ENCODE data around the gene FRMD6.

The FRMD6 gene

GRCh38 chr14:51653079-51653774 is 1.5 kb downstream of the FRMD6 start:
- H3K4me3 ChIP-seq (ENCODE audit: low read length) = peak overlapping the region; percentile 98
- H3K36me3 ChIP-seq (ENCODE audit: insufficient read depth, low read length) = peaks cover 43% of the 10 kb centered on the region
- H3K4me2 ChIP-seq (ENCODE audit: low read length) = peak overlapping the region; percentile 88
- peak overlapping the region; percentile 99 for H3K9ac ChIP-seq (ENCODE audit: low read depth, low read length)
- peaks cover 46% of the 10 kb centered on the region for H3K4me1 ChIP-seq (ENCODE audit: control insufficient read depth, insufficient read depth, low read length)
- no peaks in the 10 kb centered on the region for H3K9me3 ChIP-seq (replicated peaks; ENCODE audit: low read length)
- no peaks in the 10 kb centered on the region for H3K27me3 ChIP-seq (ENCODE audit: control insufficient read depth, insufficient read depth, low read length)

DNA sequence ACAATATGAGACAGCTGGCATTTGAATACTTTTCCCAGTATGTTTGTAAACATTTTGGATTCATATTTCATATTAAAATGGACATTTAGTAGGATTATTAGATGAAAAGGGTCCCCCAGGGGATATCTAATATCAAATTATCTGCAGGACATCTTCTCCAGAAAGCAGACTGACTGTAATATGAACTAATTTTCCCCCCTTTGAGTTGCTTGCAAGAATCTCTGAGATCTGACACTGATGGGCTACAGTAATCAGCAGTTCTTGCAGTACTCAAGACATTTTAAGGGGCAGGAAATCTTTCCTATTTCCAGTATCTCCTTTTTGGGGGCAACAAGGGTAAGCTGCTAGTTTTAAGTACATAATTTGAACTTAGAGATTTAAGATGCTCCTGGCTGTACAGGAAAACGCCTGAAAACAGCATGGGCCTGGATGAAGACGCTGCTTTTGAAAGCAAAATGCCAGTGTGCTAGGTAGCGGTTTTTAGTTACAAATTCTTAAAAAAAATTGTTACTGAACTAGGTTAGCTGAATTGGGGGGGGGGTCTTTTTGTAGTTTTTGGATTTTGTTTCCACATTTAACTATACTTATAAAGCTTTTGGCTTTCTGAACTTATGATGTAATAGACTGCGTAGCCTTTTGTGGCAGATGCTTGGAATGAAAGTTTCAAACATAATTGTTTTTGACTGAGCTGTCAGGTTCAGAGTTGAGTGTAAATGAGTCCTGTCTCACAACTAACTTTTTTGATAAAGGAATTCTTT is 2.2 kb downstream of the FRMD6 start:
- Histone ChIP-seq H3K4me1 (ENCODE audit: control insufficient read depth, insufficient read depth, low read length) (peaks cover 45% of the 10 kb centered on the region), H3K9me3 (replicated peaks; ENCODE audit: low read length) (no peaks in the 10 kb centered on the region), H3K27me3 (ENCODE audit: control insufficient read depth, insufficient read depth, low read length) (no peaks in the 10 kb centered on the region), H3K36me3 (ENCODE audit: insufficient read depth, low read length) (peaks cover 49% of the 10 kb centered on the region), H3K4me2 (ENCODE audit: low read length) (peak overlapping the region; percentile 88), H3K4me3 (ENCODE audit: low read length) (peak overlapping the region; percentile 98), H3K9ac (ENCODE audit: low read depth, low read length) (peak overlapping the region; percentile 99)

DNA sequence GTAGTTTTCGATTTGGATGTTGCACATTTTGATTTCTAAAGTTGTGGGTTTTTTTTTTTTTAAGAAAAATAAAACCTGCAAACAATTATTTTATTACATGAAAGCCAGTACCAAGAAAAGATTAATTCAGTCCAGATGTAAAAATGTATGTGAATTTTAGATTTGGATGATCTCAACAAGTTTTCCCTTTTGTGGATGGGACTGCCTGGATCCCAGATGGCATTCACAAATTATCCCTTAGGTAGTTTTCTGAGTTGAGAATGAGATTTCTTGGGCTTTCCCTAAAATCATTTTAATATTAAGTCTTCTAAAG is 2.8 kb downstream of the FRMD6 start:
- Histone ChIP-seq H3K27me3 (ENCODE audit: control insufficient read depth, insufficient read depth, low read length) (no peaks in the 10 kb centered on the region), H3K4me2 (ENCODE audit: low read length) (peak overlapping the region; percentile 88), H3K4me1 (ENCODE audit: control insufficient read depth, insufficient read depth, low read length) (peaks cover 42% of the 10 kb centered on the region), H3K4me3 (ENCODE audit: low read length) (peak overlapping the region; percentile 98), H3K9me3 (replicated peaks; ENCODE audit: low read length) (no peaks in the 10 kb centered on the region), H3K9ac (ENCODE audit: low read depth, low read length) (peak overlapping the region; percentile 99), H3K36me3 (ENCODE audit: insufficient read depth, low read length) (peaks cover 55% of the 10 kb centered on the region)

- Histone ChIP-seq H3K4me1 (ENCODE audit: control insufficient read depth, insufficient read depth, low read length) (peaks cover 56% of the 10 kb centered on the region), H3K4me2 (ENCODE audit: low read length) (peak overlapping the region; percentile 88), H3K9ac (ENCODE audit: low read depth, low read length) (peak overlapping the region; percentile 16), H3K4me3 (ENCODE audit: low read length) (peak overlapping the region; percentile 20), H3K27me3 (ENCODE audit: control insufficient read depth, insufficient read depth, low read length) (no peaks in the 10 kb centered on the region), H3K36me3 (ENCODE audit: insufficient read depth, low read length) (peaks cover 65% of the 10 kb centered on the region), H3K9me3 (replicated peaks; ENCODE audit: low read length) (no peaks in the 10 kb centered on the region)
Measured at GRCh38 chr14:51657762-51658161, 6.1 kb downstream of the FRMD6 start.

DNA sequence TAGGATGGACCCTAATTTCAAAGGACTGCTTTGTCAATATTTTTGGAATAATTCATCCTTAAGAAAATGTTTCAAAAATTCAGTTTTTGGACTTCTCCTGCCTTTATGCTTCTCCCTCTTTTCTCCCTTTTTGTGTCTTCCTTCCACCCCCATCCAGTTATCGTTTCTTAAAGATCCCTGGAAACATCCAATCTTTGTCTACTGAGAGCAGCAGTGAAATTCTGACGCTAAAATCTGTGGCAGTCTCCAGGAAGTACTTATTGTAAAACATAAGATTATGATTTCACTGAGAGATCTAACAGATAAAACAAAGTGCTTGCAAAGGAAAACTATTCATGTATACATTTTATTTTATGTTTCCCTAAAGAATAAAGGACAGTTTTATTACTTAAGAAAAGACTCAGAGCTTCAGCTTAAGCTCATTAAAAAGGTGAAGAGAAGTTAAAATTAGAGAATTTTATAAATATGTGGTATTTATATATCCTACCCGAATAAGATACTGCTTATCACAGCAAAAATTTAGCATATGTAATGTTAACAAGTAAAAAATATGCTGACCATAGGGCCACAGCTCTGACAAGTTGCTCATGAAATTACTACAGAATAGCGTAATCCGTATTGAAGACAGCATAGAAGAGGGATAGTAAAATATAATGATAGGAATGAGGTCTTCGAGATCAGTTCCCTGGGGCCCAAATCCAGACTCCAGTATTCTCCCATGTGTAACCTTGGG is 6.9 kb downstream of the FRMD6 start:
- peaks cover 69% of the 10 kb centered on the region for H3K36me3 ChIP-seq (ENCODE audit: insufficient read depth, low read length)
- H3K9ac ChIP-seq (ENCODE audit: low read depth, low read length) = peak overlapping the region; percentile 16
- peak overlapping the region; percentile 88 for H3K4me2 ChIP-seq (ENCODE audit: low read length)
- peaks cover 56% of the 10 kb centered on the region for H3K4me1 ChIP-seq (ENCODE audit: control insufficient read depth, insufficient read depth, low read length)
- no peaks in the 10 kb centered on the region for H3K27me3 ChIP-seq (ENCODE audit: control insufficient read depth, insufficient read depth, low read length)
- no peaks in the 10 kb centered on the region for H3K9me3 ChIP-seq (replicated peaks; ENCODE audit: low read length)
- peak overlapping the region; percentile 20 for H3K4me3 ChIP-seq (ENCODE audit: low read length)

DNA sequence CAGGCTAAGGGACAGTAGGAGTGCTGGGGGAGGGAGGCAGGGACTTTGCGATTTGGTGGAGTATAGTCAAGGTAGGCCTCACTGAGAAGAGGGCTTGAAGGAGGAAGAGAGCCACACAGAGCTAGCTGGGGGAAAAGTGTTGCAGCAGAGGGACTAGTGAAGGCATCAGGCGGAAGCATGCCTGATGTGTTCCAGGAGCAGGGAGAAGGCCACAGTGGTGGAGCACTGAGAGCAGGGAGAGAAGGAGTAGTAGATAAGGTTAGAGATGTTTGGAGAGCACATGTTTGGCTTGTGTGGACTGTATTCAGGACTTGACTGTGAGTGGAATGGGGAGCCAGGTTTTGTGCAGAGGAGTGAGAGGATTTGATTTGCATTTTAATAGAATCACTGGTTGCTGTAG is 9.0 kb downstream of the FRMD6 start:
- no peak overlapping the region for H3K4me3 ChIP-seq (ENCODE audit: low read length)
- peaks cover 69% of the 10 kb centered on the region for H3K36me3 ChIP-seq (ENCODE audit: insufficient read depth, low read length)
- H3K9me3 ChIP-seq (replicated peaks; ENCODE audit: low read length) = no peaks in the 10 kb centered on the region
- H3K27me3 ChIP-seq (ENCODE audit: control insufficient read depth, insufficient read depth, low read length) = no peaks in the 10 kb centered on the region
- peaks cover 50% of the 10 kb centered on the region for H3K4me1 ChIP-seq (ENCODE audit: control insufficient read depth, insufficient read depth, low read length)
- H3K9ac ChIP-seq (ENCODE audit: low read depth, low read length) = no peak overlapping the region
- H3K4me2 ChIP-seq (ENCODE audit: low read length) = no peak overlapping the region

- H3K9me3 ChIP-seq (replicated peaks; ENCODE audit: low read length) = no peaks in the 10 kb centered on the region
- H3K36me3 ChIP-seq (ENCODE audit: insufficient read depth, low read length) = peaks cover 71% of the 10 kb centered on the region
Measured at GRCh38 chr14:51661504-51661903, 9.8 kb downstream of the FRMD6 start.

GRCh38 chr14:51663783-51664326 is 12.1 kb downstream of the FRMD6 start:
- Histone ChIP-seq H3K4me1 (ENCODE audit: control insufficient read depth, insufficient read depth, low read length) (peaks cover 47% of the 10 kb centered on the region), H3K4me3 (ENCODE audit: low read length) (no peak overlapping the region), H3K9ac (ENCODE audit: low read depth, low read length) (no peak overlapping the region), H3K9me3 (replicated peaks; ENCODE audit: low read length) (no peaks in the 10 kb centered on the region), H3K36me3 (ENCODE audit: insufficient read depth, low read length) (peaks cover 48% of the 10 kb centered on the region), H3K4me2 (ENCODE audit: low read length) (no peak overlapping the region), H3K27me3 (ENCODE audit: control insufficient read depth, insufficient read depth, low read length) (no peaks in the 10 kb centered on the region)

More at GRCh38 chr14:51661504-51661903, 9.8 kb downstream of the FRMD6 start:
- Histone ChIP-seq H3K4me1 (ENCODE audit: control insufficient read depth, insufficient read depth, low read length) (peaks cover 50% of the 10 kb centered on the region), H3K9ac (ENCODE audit: low read depth, low read length) (no peak overlapping the region), H3K4me3 (ENCODE audit: low read length) (no peak overlapping the region), H3K4me2 (ENCODE audit: low read length) (no peak overlapping the region), H3K27me3 (ENCODE audit: control insufficient read depth, insufficient read depth, low read length) (no peaks in the 10 kb centered on the region)

GRCh38 chr14:51666070-51666469 is 14.4 kb downstream of the FRMD6 start:
- no peak overlapping the region for H3K4me2 ChIP-seq (ENCODE audit: low read length)
- H3K4me1 ChIP-seq (ENCODE audit: control insufficient read depth, insufficient read depth, low read length) = peaks cover 34% of the 10 kb centered on the region
- H3K27me3 ChIP-seq (ENCODE audit: control insufficient read depth, insufficient read depth, low read length) = no peaks in the 10 kb centered on the region
- no peak overlapping the region for H3K9ac ChIP-seq (ENCODE audit: low read depth, low read length)
- no peak overlapping the region for H3K4me3 ChIP-seq (ENCODE audit: low read length)
- peaks cover 34% of the 10 kb centered on the region for H3K36me3 ChIP-seq (ENCODE audit: insufficient read depth, low read length)
- no peaks in the 10 kb centered on the region for H3K9me3 ChIP-seq (replicated peaks; ENCODE audit: low read length)

- no peak overlapping the region for H3K9ac ChIP-seq (ENCODE audit: low read depth, low read length)
- H3K4me3 ChIP-seq (ENCODE audit: low read length) = no peak overlapping the region
- H3K4me2 ChIP-seq (ENCODE audit: low read length) = peak overlapping the region; percentile 13
- H3K36me3 ChIP-seq (ENCODE audit: insufficient read depth, low read length) = peaks cover 39% of the 10 kb centered on the region
- no peaks in the 10 kb centered on the region for H3K9me3 ChIP-seq (replicated peaks; ENCODE audit: low read length)
- H3K27me3 ChIP-seq (ENCODE audit: control insufficient read depth, insufficient read depth, low read length) = no peaks in the 10 kb centered on the region
- H3K4me1 ChIP-seq (ENCODE audit: control insufficient read depth, insufficient read depth, low read length) = peaks cover 31% of the 10 kb centered on the region
Measured at GRCh38 chr14:51666826-51667225, 15.1 kb downstream of the FRMD6 start.

GRCh38 chr14:51668870-51669269 is 17.2 kb downstream of the FRMD6 start:
- Histone ChIP-seq H3K27me3 (ENCODE audit: control insufficient read depth, insufficient read depth, low read length) (no peaks in the 10 kb centered on the region), H3K4me2 (ENCODE audit: low read length) (no peak overlapping the region), H3K9me3 (replicated peaks; ENCODE audit: low read length) (no peaks in the 10 kb centered on the region), H3K9ac (ENCODE audit: low read depth, low read length) (no peak overlapping the region), H3K36me3 (ENCODE audit: insufficient read depth, low read length) (peaks cover 38% of the 10 kb centered on the region), H3K4me1 (ENCODE audit: control insufficient read depth, insufficient read depth, low read length) (peaks cover 41% of the 10 kb centered on the region), H3K4me3 (ENCODE audit: low read length) (no peak overlapping the region)

Data from skeletal muscle satellite cell (primary cell).